ENCODE data around the gene AOAH. TPM values are rescaled to one million over a fixed set of nuclear protein-coding genes. Genes with fewer than 3 reads are reported as not detected.

The AOAH gene
- total RNA-seq, 4 donors from 2014 or later = 0.69 to 3.2 (median 2.2) TPM

DNA sequence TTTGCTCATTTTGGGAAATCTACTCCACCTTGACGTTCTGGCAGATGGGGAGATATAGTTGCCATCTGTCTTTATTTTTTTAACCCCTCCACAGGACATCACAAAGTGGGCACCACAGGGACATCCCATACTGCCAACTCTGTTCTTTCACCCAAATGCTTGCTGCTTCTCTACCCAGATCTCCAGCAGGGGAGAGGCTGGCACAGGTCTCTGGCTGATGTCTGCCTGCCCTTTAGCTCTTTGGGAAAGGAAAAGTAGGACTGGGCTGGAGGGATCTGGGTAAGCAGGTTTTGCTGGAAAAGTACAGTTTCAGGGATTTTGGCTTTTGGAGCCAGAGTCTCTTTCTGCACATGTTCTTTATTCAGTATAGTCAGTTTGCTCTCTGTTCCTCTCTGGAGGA is 178.0 kb downstream of the AOAH start:
- H3K4me3 ChIP-seq (ENCODE audit: low read depth, poor library complexity, severe bottlenecking) = no peak overlapping the region
- 16 to 18% methylated on average over 1 of the region's 1 CpG for WGBS, 2 donors
- intact Hi-C loops (cut with DNase I; ENCODE audit: low total_unique reads) = no loop called here
- DNase-seq (ENCODE audit: low spot score in 2 of 2) = no peak
- TF ChIP-seq CTCF (IDR thresholded peaks at IDR 0.05) (no peak), POLR2A (IDR thresholded peaks at IDR 0.05) (no peak)

DNA sequence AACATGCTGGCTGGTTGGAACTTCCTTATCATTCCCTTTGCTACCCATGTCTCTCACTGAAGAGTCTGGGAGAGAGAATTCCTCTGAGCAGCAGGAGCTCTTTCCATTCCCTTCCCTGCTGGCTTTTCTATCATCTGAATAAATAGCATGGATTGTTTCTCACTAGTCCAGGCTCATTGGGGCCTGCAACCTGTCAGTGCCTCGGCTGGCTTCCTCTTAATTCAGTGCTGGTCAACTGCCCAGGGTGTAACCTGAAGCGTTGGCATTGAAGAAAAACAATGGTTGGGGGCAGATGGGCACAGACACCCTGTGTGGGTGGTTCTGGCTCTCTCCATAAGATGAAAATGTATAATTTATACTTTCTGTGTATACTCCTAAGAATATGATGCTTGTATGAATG is 179.0 kb downstream of the AOAH start:
- DNase-seq (ENCODE audit: low spot score in 2 of 2) = no peak
- WGBS, 2 donors = 68 to 86% methylated on average over 2 of the region's 2 CpGs
- no peak overlapping the region for H3K4me3 ChIP-seq (ENCODE audit: low read depth, poor library complexity, severe bottlenecking)
- no peak for TF ChIP-seq CTCF (IDR thresholded peaks at IDR 0.05)
- no peak for TF ChIP-seq POLR2A (IDR thresholded peaks at IDR 0.05)
- intact Hi-C loops (cut with DNase I; ENCODE audit: low total_unique reads) = no loop called here

DNA sequence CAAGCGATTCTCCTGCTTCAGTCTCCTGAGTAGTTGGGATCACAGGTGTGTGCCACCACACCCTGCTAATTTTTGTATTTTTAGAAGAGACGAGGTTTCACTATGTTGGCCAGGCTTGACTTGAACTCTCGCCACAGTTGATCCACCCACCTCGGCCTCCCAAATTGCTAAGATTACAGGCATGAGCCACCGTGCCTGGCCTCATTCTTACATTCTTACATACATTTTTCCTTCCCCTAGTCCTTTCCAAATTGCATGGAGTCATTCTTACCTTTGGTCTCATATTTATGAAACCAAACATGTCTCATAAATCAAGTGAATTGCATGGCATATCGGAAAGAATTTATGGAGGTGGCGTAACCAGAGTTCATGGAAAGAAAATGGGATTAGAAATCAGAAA is 186.2 kb downstream of the AOAH start:
- no peak for DNase-seq (ENCODE audit: low spot score in 2 of 2)
- no peak for TF ChIP-seq CTCF (IDR thresholded peaks at IDR 0.05)
- TF ChIP-seq POLR2A (IDR thresholded peaks at IDR 0.05) = no peak
- no peak overlapping the region for H3K4me3 ChIP-seq (ENCODE audit: low read depth, poor library complexity, severe bottlenecking)
- intact Hi-C loops (cut with DNase I; ENCODE audit: low total_unique reads) = no loop called here
- WGBS, 2 donors = 54 to 62% methylated on average over 7 of the region's 7 CpGs

- TF ChIP-seq POLR2A (IDR thresholded peaks at IDR 0.05) (no peak), CTCF (IDR thresholded peaks at IDR 0.05) (no peak)
- 71% methylated on average over 9 of the region's 9 CpGs for WGBS, 2 donors
- DNase-seq (ENCODE audit: low spot score in 2 of 2) = no peak
- no peak overlapping the region for H3K4me3 ChIP-seq (ENCODE audit: low read depth, poor library complexity, severe bottlenecking)
- intact Hi-C loops (cut with DNase I; ENCODE audit: low total_unique reads) = no loop called here
Measured at GRCh38 chr7:36535866-36536664, 188.2 kb downstream of the AOAH start.

GRCh38 chr7:36533717-36534116 is 190.6 kb downstream of the AOAH start:
- H3K4me3 ChIP-seq (ENCODE audit: low read depth, poor library complexity, severe bottlenecking) = no peak overlapping the region
- intact Hi-C loops (cut with DNase I; ENCODE audit: low total_unique reads) = no loop called here
- 92 to 97% methylated on average over 5 to 7 of the region's 7 CpGs for WGBS, 2 donors
- no peak for TF ChIP-seq POLR2A (IDR thresholded peaks at IDR 0.05)
- TF ChIP-seq CTCF (IDR thresholded peaks at IDR 0.05) = no peak
- no peak for DNase-seq (ENCODE audit: low spot score in 2 of 2)
